Nucleus accumbens (tissue), 56 donors: ENCODE measurements around the gene TEX52.

Source experiments
- DNase-seq, 56 donors: peaks; one replicate each; lab custom pipeline; 2025; lab: John Stamatoyannopoulos, UW

The TEX52 gene

GRCh38 chr12:2857021-2857431 is at the start of gene TEX52:
TEX52 (minus strand) TSS chr12:2857039; CDS start chr12:2857026, 13 bp downstream.
- no peak for DNase-seq

DNA sequence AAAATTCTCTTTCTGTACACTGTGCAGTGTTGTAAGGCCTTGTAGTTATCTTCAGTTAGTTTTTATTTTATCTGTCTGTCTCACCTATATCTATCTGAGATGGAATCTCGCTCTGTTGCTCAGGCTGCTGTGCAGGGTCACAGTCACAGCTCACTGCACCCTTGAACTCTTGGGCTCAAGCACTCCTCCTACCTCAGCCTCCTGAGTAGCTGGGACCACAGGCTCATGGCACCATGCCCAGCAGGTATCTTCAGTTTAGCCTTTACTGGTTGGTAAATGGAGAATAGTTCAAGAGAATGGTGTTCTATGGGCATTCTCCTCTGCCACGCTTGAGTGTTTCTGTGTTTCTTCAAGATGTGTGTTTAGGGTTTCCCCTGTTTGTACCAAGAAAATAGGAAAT is 47.4 kb upstream of the TEX52 start:
- no peak for DNase-seq

- DNase-seq, result peak in 36 of 56 donors; percentile 3 to 65 (median 23)
Observed at GRCh38 chr12:2902272-2902880, 45.5 kb upstream of the TEX52 start.

DNA sequence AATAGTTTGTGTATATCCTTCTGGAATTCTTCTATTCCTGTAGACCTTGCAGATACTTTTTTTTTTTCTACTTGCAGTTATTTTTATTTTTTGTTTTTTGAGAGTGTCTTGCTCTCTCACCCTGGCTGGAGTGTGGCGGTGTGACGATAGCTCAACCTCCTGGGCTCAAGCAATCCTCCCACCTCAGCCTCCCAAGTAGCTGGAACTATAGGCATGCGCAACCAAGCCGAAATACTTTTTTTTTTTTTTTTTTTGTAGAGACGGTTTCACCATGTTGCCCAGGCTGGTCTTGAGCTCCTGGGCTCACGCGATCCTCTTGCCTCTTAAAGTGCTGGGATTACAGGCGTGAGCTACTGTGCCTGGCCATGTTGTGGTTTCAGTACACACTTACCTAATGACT is 43.8 kb upstream of the TEX52 start:
- DNase-seq, result no peak

- DNase-seq, result no peak
Observed at GRCh38 chr12:2897418-2897817, 40.6 kb upstream of the TEX52 start.

GRCh38 chr12:2895511-2895910 is 38.7 kb upstream of the TEX52 start:
- no peak for DNase-seq

- no peak for DNase-seq
Observed at GRCh38 chr12:2895051-2895451, 38.2 kb upstream of the TEX52 start.

- DNase-seq, result no peak
Observed at GRCh38 chr12:2893007-2893406, 36.2 kb upstream of the TEX52 start.

- DNase-seq, result no peak
Observed at GRCh38 chr12:2892246-2892645, 35.4 kb upstream of the TEX52 start.

GRCh38 chr12:2891240-2892053 is 34.6 kb upstream of the TEX52 start:
- DNase-seq, result peak in 36 of 56 donors; percentile 29 to 79 (median 64)

- peak; percentile 87 to 100 (median 99) for DNase-seq
Observed at GRCh38 chr12:2890388-2891239, 33.8 kb upstream of the TEX52 start, which contains the start of gene TULP3. TULP3 (plus strand) TSS chr12:2890891; CDS start chr12:2890948, 57 bp downstream.

- DNase-seq, result no peak
Observed at GRCh38 chr12:2890001-2890387, 33.2 kb upstream of the TEX52 start.

DNA sequence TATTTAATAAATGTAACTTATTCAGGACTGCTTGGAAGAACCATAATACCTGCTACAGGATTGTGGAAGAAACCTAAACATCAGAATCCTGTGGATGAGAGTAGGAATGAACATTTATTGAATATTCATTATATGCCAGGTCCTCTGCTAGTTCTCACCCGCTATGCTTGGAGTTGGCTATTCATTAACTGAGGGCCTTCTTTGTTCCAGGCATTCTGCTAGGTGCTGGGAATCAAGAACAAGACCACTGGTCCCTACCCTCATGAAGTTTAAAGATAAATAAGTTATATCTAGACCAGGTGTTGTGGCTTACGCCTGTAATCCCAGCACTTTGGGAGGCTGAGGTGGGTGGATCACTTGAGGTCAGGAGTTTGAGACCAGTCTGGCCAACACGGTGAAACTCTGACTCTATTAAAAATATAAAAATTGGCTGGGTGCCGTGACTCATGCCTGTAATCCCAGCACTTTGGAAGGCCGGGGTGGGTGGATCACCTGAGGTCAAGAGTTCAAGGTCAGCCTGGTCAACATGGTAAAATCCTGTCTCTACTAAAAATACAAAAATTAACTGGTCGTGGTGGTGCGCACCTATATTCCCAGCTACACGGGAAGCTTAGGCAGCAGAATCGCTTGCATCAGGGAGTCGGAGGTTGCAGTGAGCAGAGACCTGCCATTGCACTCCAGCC is 30.1 kb upstream of the TEX52 start:
- DNase-seq, result no peak

DNA sequence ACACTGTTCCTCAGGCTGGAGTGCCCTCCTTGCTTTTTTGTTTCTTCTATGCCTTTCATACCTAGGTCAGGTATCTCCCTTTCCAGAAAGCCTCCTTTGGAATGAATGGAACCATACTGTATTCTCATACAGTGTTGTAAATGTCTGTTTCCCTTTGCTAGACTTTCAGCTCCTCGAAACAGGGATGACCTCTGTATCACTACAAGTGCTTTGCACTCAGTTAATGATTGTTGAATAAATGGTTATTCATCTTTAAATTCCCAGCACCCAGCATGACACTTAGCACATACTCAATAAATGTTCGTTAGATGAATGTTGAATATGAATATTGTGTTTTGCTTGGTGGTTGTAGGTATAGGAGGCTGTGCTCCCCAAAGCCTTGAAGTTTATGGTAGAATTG is 28.0 kb upstream of the TEX52 start:
- no peak for DNase-seq

DNA sequence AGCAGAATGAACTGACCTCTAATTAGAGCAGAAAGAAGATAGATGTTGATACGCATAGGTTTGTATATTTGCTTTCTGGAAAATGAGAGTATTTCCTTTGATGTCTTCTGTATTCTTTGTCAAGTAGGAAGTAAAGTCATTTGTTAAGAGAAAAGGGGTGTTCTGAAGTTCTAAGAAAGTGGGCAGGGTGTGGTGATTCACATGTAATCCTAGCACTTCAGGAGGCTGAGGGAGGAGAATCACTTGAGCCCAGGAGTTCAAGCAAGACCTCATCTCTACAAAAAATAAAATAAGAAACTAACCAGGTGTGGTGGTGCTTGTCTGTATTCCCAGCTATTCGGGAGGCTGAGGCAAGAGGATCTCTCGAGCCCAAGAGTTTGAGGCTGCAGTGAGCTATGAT is 23.0 kb upstream of the TEX52 start:
- DNase-seq, result no peak

DNA sequence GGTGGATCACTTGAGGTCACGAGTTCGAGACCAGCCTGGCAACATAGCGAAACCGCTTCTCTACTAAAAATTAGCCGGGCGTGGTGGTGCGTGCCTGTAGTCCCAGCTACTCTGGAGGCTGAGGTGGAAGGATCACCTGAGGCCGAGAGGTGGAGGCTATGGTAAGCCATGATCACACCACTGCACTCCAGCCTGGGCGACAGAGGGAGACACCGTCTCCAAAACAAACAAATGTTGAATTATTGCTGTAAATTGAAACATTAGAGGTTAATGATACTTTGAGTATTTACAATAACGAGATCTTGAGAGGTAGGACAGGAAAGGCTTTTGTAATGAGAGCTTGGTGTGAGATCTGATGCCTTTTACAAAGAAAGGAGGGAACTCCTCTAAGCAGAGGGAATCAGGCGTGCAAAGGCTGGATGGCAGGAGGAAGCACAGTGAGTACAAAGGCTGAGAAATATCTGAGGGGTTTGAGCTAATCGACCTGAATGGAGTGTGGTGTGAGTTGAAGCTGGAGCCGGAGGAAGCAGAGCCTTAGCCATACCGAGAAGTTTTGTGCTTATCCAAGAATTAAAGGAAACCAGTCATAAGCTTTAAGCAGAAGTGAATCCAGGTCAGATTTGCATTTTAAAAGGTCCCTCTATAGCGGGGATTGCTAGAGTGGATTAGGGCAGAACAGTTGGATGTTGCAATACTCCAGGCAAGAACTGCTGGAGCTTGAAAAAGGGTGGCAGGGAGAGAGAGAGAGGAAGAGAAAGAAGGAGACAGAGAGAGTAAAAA is 21.3 kb upstream of the TEX52 start:
- DNase-seq, result peak in 5 of 56 donors; percentile 4 to 37 (median 5)

DNA sequence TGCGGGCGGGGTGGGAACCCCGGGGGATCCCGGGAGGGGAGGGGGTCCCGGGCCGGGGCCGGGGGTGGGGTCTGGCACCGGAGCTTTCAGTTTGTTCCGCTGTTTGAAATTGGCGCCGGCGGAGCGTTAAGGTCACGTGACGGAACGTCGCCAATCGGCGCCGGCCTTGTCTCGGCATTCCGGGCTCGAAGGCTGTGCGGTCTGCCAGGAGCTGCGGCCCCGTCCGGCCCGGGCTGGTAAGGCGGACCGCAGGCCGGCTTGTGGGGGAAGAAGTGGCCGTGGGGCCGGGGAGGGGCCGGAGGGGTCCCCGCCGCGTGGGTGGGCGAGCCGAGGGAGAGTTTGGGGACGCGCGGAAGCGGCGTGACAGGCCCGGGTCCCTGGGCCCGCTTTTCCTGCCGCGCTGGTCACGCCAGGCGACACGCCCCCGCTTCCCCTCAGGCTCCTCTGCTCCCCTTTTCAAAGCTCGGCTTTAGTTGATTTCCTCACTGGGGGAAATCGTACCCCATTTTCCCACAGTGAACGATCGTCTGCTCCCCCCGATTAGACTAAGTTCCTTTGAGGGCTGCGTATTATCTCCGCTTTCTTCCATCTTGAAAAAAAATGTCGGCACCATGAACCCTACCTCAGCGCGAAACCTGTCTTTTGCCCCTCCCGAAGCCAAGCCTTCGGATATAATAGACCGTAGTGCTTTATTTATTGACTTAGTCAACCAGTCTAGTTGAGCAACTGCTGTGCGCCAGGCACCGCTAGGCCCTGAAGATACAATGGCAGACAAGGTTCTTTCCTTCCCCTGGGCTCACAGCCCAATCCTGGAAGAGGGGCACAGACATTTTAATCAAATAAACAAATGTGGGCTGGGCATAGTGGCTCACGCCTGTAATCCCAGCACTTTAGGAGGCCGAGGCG is 20.5 kb upstream of the TEX52 start, which contains the start of the genes FOXM1 and RHNO1:
TSS of gene FOXM1 (minus strand) at position 128 of the 906 bp plus-strand sequence. CDS start 2,696 bp downstream, outside the sequence.
TSS of gene RHNO1 (plus strand) at position 177 of the 906 bp plus-strand sequence. CDS start 8,144 bp downstream, outside the sequence.
- DNase-seq, result peak; percentile 17 to 95 (median 86)

DNA sequence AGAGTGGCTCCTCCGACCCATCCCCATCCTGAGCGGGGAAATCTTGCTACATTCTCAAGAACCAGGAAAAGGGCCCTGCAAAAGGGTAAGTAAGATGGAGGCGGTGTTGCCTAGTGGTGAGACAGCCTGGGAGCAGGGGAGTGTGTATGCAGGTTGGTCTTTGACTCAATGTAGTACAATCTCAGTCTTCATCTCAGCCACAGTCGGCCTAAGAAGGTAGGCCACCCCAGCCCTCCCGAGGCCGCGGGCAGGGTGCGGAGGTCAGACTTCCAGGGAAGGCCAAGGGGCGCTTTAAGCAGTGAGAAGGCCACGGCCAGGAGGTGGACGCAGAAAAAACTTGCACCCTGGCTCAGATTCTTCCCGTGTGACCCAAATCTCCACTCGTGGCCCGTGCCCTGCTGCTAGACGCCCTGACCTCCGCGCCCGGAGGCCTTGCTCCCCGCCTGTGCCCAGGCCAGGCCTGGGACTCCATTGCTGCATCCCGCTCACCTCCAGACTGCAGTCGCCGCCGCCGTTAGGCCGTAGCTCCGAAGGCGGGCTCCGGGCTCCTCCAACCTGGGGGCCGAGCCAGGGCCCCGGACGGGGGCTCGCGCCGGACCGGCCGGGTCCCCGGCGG is 19.7 kb upstream of the TEX52 start:
- DNase-seq, result peak in 1 of 56 donors; percentile 14
